ENCODE data around the gene PPDPF.

Gene PPDPF

DNA sequence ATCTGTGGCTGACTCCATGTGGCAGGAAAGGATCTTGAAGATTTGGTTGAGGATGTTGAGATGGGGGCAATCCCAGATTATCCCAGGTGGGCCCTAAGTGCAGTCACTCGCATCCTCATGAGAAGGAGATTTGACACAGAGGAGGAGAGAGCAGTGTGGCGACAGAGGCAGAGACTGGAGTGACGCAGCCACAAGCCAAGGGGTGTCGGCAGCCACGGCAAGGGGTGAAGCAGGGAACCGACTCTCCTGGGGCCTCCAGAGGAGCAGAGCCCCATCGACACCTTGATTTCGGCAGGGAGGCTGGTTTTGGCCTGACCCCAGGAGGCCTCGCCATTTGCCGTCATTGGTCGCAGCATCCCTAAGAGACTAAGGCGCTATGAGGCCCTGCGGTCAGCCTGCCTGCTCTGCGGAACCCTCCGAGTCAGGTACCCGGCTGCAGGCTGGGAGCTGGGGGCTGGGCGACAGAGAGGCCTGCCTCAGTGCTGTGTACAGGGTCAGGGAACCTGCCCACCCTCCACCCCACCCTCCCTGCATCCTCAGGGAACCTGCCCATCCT, 34.2 kb upstream of the PPDPF start:
- intact Hi-C loops (cut with DNase I; ENCODE audit: low total_unique reads): no loop called here
- no peak overlapping the region for H3K27ac ChIP-seq
- TF ChIP-seq, protein P1, sequence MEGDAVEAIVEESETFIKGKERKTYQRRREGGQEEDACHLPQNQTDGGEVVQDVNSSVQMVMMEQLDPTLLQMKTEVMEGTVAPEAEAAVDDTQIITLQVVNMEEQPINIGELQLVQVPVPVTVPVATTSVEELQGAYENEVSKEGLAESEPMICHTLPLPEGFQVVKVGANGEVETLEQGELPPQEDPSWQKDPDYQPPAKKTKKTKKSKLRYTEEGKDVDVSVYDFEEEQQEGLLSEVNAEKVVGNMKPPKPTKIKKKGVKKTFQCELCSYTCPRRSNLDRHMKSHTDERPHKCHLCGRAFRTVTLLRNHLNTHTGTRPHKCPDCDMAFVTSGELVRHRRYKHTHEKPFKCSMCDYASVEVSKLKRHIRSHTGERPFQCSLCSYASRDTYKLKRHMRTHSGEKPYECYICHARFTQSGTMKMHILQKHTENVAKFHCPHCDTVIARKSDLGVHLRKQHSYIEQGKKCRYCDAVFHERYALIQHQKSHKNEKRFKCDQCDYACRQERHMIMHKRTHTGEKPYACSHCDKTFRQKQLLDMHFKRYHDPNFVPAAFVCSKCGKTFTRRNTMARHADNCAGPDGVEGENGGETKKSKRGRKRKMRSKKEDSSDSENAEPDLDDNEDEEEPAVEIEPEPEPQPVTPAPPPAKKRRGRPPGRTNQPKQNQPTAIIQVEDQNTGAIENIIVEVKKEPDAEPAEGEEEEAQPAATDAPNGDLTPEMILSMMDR (IDR thresholded peaks at IDR 0.05): no peak
- H3K4me1 ChIP-seq: peaks cover 0 to 13% (median 3%) of the 10 kb centered on the region in 4 donors
- DNase-seq: no peak
- peaks cover 0 to 96% of the 10 kb centered on the region in 2 donors for H3K27me3 ChIP-seq
- H3K36me3 ChIP-seq: no peaks in the 10 kb centered on the region
- H3K9me3 ChIP-seq: peaks cover 0 to 5% (median 0%) of the 10 kb centered on the region in 3 donors
- H3K4me3 ChIP-seq: no peak overlapping the region

- H3K27ac ChIP-seq: no peak overlapping the region
- no peak overlapping the region for H3K4me3 ChIP-seq
- H3K4me1 ChIP-seq: peaks cover 0 to 13% (median 3%) of the 10 kb centered on the region in 4 donors
- intact Hi-C loops (cut with DNase I; ENCODE audit: low total_unique reads): no loop called here
- peaks cover 0 to 5% (median 0%) of the 10 kb centered on the region in 3 donors for H3K9me3 ChIP-seq
- TF ChIP-seq, protein P1 (IDR thresholded peaks at IDR 0.05): no peak
- no peak for DNase-seq
- no peaks in the 10 kb centered on the region for H3K36me3 ChIP-seq
- H3K27me3 ChIP-seq: peaks cover 0 to 90% of the 10 kb centered on the region in 2 donors
Measured at GRCh38 chr20:63487116-63487764, 33.3 kb upstream of the PPDPF start.

- TF ChIP-seq, protein P1 (IDR thresholded peaks at IDR 0.05): no peak
- Histone ChIP-seq H3K27ac (no peak overlapping the region), H3K4me1 (peaks cover 0 to 13% (median 3%) of the 10 kb centered on the region in 4 donors), H3K36me3 (no peaks in the 10 kb centered on the region), H3K9me3 (peaks cover 0 to 5% (median 0%) of the 10 kb centered on the region in 3 donors), H3K27me3 (peaks cover 0 to 85% of the 10 kb centered on the region in 2 donors), H3K4me3 (no peak overlapping the region)
- no peak for DNase-seq
- intact Hi-C loops (cut with DNase I; ENCODE audit: low total_unique reads): no loop called here
Measured at GRCh38 chr20:63487781-63488241, 32.8 kb upstream of the PPDPF start.

DNA sequence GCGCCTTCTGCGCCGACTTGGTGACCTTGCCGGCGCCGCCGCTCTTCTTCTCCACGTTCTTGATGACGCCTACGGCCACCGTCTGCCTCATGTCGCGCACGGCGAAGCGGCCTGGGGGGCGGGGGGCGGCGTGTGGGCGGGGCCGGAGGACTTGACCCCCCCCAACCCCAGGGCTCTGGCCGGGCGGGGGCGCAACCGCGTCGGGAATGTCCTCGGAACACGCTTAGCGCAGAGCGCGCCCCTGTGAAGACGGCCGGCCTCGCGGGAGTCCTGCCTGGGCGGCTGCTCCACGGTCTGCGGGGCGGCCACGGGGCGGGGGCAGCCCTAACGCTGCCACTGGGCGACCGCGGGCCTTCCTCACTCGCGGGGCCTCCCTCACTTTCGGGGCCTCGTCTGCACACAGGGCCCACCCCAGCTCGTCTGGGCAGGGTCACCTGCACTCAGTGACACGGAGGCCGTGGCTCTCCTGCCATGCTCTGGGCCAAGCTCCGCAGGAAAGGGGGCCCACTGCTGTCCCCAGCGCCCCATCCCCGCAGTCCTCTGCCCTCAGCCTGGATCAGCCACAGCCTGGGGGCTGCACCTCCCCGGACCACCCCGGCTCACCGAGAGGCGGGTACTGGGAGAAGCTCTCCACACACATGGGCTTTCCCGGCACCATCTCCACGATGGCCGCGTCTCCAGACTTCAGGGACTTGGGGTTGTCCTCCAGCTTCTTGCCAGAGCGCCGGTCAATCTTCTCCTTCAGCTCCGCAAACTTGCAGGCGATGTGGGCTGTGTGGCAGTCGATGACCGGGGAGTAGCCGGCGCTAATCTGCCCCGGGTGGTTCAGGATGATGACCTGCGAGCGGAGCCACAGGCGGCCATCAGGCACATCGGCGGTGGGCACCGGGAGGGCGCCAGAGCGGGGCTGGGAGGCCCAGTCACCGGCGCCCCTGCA, 32.0 kb upstream of the PPDPF start:
- TF ChIP-seq, protein P1 (IDR thresholded peaks at IDR 0.05): no peak
- DNase-seq: no peak
- peaks cover 0 to 85% of the 10 kb centered on the region in 2 donors for H3K27me3 ChIP-seq
- H3K9me3 ChIP-seq: peaks cover 0 to 5% (median 0%) of the 10 kb centered on the region in 3 donors
- H3K4me3 ChIP-seq: no peak overlapping the region
- intact Hi-C loops (cut with DNase I; ENCODE audit: low total_unique reads): no loop called here
- H3K36me3 ChIP-seq: no peaks in the 10 kb centered on the region
- no peak overlapping the region for H3K27ac ChIP-seq
- H3K4me1 ChIP-seq: peaks cover 0 to 6% (median 0%) of the 10 kb centered on the region in 4 donors

- Histone ChIP-seq H3K27me3 (peaks cover 0 to 84% of the 10 kb centered on the region in 2 donors), H3K36me3 (no peaks in the 10 kb centered on the region), H3K4me1 (peaks cover 0 to 6% (median 0%) of the 10 kb centered on the region in 4 donors), H3K9me3 (peaks cover 0 to 5% (median 0%) of the 10 kb centered on the region in 3 donors), H3K27ac (no peak overlapping the region), H3K4me3 (no peak overlapping the region)
- DNase-seq: no peak
- TF ChIP-seq, protein P1 (IDR thresholded peaks at IDR 0.05): no peak
- intact Hi-C loops (cut with DNase I; ENCODE audit: low total_unique reads): no loop called here
Measured at GRCh38 chr20:63490416-63490815, 30.1 kb upstream of the PPDPF start.
